GM06990 (cell line): ENCODE results near the gene PIF1.
A peak's percentile ranks its signal among the peaks of the same experiment; 100 is the strongest.

Source experiments
- DNase-seq: peaks from one replicate; pipeline ENCODE4 v3.0.0-alpha.2; 2011; ENCODE audit not compliant: insufficient read length; ENCODE audit errors: extremely low read depth
- H3K27me3 ChIP-seq: replicated peaks from 2 replicates; pipeline ENCODE4 v1.6.0; 2011; ENCODE audit warnings: low read length; ENCODE audit not compliant: control insufficient read depth, insufficient read depth
- H3K36me3 ChIP-seq: 2 replicates; pipeline ENCODE4 v1.5.1; 2011; ENCODE audit warnings: low read length; ENCODE audit not compliant: control insufficient read depth, insufficient read depth
- H3K4me3 ChIP-seq: replicated peaks from 2 replicates; pipeline ENCODE4 v1.5.1; 2011; ENCODE audit warnings: low read depth, mild to moderate bottlenecking, control low read depth, low read length
- CTCF ChIP-seq: IDR thresholded peaks from 2 replicates; pipeline ENCODE4 v1.5.1; 2011; ENCODE audit warnings: low read length, control low read depth, mild to moderate bottlenecking, inconsistent platforms; ENCODE audit not compliant: insufficient read depth, poor library complexity, severe bottlenecking

PIF1 gene

GRCh38 chr15:64810497-64811326 is 14.7 kb downstream of the PIF1 start:
- H3K4me3 ChIP-seq: no peak overlapping the region
- TF ChIP-seq CTCF: no peak
- no peaks in the 10 kb centered on the region; the same call in 1 of the 2 replicates for H3K27me3 ChIP-seq
- DNase-seq: no peak
- no peaks in the 10 kb centered on the region; the same call in 1 of the 2 replicates for H3K36me3 ChIP-seq

GRCh38 chr15:64809649-64810496 is 15.6 kb downstream of the PIF1 start:
- peak; percentile 54 for DNase-seq
- Histone ChIP-seq H3K27me3 (no peaks in the 10 kb centered on the region; the same call in 1 of the 2 replicates), H3K4me3 (no peak overlapping the region), H3K36me3 (no peaks in the 10 kb centered on the region)
- TF ChIP-seq CTCF: peak; percentile 98

GRCh38 chr15:64808785-64809453 is 16.5 kb downstream of the PIF1 start:
- Histone ChIP-seq H3K27me3 (no peaks in the 10 kb centered on the region; the same call in 1 of the 2 replicates), H3K36me3 (no peaks in the 10 kb centered on the region), H3K4me3 (no peak overlapping the region)
- no peak for TF ChIP-seq CTCF
- DNase-seq: no peak

GRCh38 chr15:64807751-64808222 is 17.7 kb downstream of the PIF1 start:
- Histone ChIP-seq H3K36me3 (no peaks in the 10 kb centered on the region), H3K4me3 (no peak overlapping the region), H3K27me3 (no peaks in the 10 kb centered on the region; the same call in 1 of the 2 replicates)
- no peak for DNase-seq
- no peak for TF ChIP-seq CTCF

- no peak overlapping the region for H3K4me3 ChIP-seq
- H3K36me3 ChIP-seq: no peaks in the 10 kb centered on the region
- TF ChIP-seq CTCF: no peak
- no peaks in the 10 kb centered on the region; the same call in 1 of the 2 replicates for H3K27me3 ChIP-seq
- DNase-seq: no peak
Measured at GRCh38 chr15:64807051-64807749, 18.2 kb downstream of the PIF1 start.
